Loucy (cell line): ENCODE results near the gene NTRK1.

Experiments
- H2AFZ ChIP-seq: fragments of 200-600 bp; sonication (generic); 2 replicates; pipeline ENCODE4 v1.6.0; 2016; ENCODE audit warnings: antibody characterized with exemption, mild to moderate bottlenecking, low read length, moderate library complexity
- H3F3A ChIP-seq: fragments of 200-600 bp; 2 replicates; pipeline ENCODE4 v1.6.0; 2016; ENCODE audit warnings: antibody characterized with exemption, low read depth, mild to moderate bottlenecking
- H3K27me3 ChIP-seq: fragments of 200-600 bp; sonication (generic); 2 replicates; pipeline ENCODE4 v1.6.1; 2014; ENCODE audit warnings: low read length, mild to moderate bottlenecking; ENCODE audit not compliant: insufficient read depth, poor library complexity, severe bottlenecking
- H3K36me3 ChIP-seq: fragments of 200-600 bp; sonication (generic); 2 replicates; pipeline ENCODE4 v1.6.1; 2016; ENCODE audit warnings: low read length; ENCODE audit not compliant: insufficient read depth
- H3K4me1 ChIP-seq: fragments of 200-600 bp; sonication (generic); 2 replicates; pipeline ENCODE4 v1.5.1; 2014; ENCODE audit warnings: low read length, mild to moderate bottlenecking; ENCODE audit not compliant: insufficient read depth, poor library complexity, severe bottlenecking
- H3K4me2 ChIP-seq: fragments of 200-600 bp; sonication (generic); 2 replicates; pipeline ENCODE4 v1.6.0; 2014; ENCODE audit warnings: antibody characterized with exemption, low read length, low read depth, mild to moderate bottlenecking; ENCODE audit not compliant: poor library complexity, severe bottlenecking
- H3K4me3 ChIP-seq: fragments of 200-600 bp; sonication (generic); 2 replicates; pipeline ENCODE4 v1.5.1; 2014; ENCODE audit warnings: low read length, mild to moderate bottlenecking, mixed read lengths; ENCODE audit not compliant: poor library complexity, severe bottlenecking
- H3K79me2 ChIP-seq: fragments of 200-600 bp; sonication (generic); 2 replicates; pipeline ENCODE4 v1.6.1; 2014; ENCODE audit warnings: low read length; ENCODE audit not compliant: insufficient read depth
- H3K9ac ChIP-seq: fragments of 200-600 bp; sonication (generic); 2 replicates; pipeline ENCODE4 v1.6.0; 2014; ENCODE audit warnings: mild to moderate bottlenecking, low read depth, low read length, moderate library complexity; ENCODE audit not compliant: poor library complexity, severe bottlenecking
- H3K9me2 ChIP-seq: fragments of 200-600 bp; sonication (generic); replicated peaks from 2 replicates; pipeline ENCODE4 v1.6.1; 2016; ENCODE audit warnings: low read depth, low read length, mixed read lengths
- H3K9me3 ChIP-seq: fragments of 200-600 bp; sonication (generic); 2 replicates; pipeline ENCODE4 v1.6.1; 2014; ENCODE audit warnings: mild to moderate bottlenecking, antibody characterized with exemption, low read length, low read depth; ENCODE audit not compliant: insufficient read depth
- H4K20me1 ChIP-seq: fragments of 200-600 bp; sonication (generic); 2 replicates; pipeline ENCODE4 v1.6.0; 2014; ENCODE audit warnings: antibody characterized with exemption, low read length, mild to moderate bottlenecking; ENCODE audit not compliant: insufficient read depth, poor library complexity, severe bottlenecking
- EZH2phosphoT487 ChIP-seq: fragments of 200-600 bp; IDR thresholded peaks from 2 replicates; pipeline ENCODE4 v1.6.1; 2018; ENCODE audit warnings: antibody characterized with exemption, mild to moderate bottlenecking, moderate library complexity, borderline replicate concordance
- TF ChIP-seq, protein P1 (sequence below): fragments of 200-600 bp; sonication (generic); conservative IDR thresholded peaks from 2 replicates; pipeline ENCODE4 v1.5.1; 2014; ENCODE audit warnings: mild to moderate bottlenecking, antibody characterized with exemption, low read length

Gene NTRK1

DNA sequence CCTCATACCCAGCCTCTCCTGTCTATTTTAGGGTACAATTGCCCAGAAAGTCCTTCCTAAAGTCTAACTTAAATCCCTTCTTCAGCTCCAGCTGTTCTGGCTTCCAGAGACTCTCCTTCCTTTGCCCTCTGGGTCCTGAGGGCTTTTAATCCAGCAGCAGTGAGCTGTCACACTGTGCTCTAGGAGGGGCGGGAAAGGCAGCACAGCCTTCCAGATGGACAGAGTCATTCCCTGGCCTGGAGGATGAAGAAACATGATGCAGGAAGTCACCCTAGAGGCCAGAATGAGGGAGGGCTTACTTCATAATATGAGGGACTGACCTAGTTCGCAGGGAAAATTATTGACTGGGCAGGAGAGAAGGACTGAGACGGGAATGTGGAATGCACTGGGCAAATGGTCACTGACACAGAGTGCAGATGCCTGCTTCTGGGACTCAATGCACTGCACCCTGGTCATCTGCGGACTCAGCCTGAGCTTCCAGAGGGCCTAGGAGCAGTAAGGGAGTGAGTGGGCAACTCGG lies 45.3 kb upstream of the NTRK1 start:
- H2AFZ ChIP-seq: no peak overlapping the region
- no peaks in the 10 kb centered on the region for H3K27me3 ChIP-seq
- H3K36me3 ChIP-seq: no peaks in the 10 kb centered on the region
- H3K9ac ChIP-seq: peak overlapping the region; percentile 73
- no peaks in the 10 kb centered on the region for H3K9me3 ChIP-seq
- peaks cover 23% of the 10 kb centered on the region; the same call in 1 of the 2 replicates for H3K79me2 ChIP-seq
- H3K4me3 ChIP-seq: peak overlapping the region; percentile 76
- peak overlapping the region; percentile 79 for H3K4me2 ChIP-seq
- no peaks in the 10 kb centered on the region for H3K9me2 ChIP-seq
- H3F3A ChIP-seq: no peaks in the 10 kb centered on the region
- TF ChIP-seq EZH2phosphoT487: no peak
- no peaks in the 10 kb centered on the region for H4K20me1 ChIP-seq
- H3K4me1 ChIP-seq: peaks cover 27% of the 10 kb centered on the region

DNA sequence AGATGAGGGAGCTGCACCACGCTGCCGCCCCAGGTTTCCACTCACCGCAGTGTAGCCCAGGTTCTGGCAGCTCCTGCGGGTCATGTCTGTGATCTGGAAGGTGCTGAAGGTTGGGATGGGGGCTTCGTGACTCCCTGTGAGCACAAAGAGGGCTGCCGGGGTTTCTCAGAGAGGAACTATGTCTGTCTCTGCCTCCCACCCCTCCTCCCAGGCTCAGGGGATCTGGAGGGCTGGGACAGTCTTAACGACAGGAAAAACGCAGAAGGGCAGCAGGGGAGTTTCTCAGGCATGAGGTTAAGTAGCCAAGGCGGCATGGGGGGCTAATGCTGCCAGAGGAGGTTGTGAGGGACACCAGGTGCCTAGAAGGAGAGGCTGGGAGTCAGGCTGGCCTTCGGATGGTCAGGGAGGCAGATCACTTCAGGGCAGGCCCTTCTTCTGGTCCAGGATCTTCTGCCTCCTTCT lies 44.7 kb upstream of the NTRK1 start:
- H3K9ac ChIP-seq: peak overlapping the region; percentile 73

DNA sequence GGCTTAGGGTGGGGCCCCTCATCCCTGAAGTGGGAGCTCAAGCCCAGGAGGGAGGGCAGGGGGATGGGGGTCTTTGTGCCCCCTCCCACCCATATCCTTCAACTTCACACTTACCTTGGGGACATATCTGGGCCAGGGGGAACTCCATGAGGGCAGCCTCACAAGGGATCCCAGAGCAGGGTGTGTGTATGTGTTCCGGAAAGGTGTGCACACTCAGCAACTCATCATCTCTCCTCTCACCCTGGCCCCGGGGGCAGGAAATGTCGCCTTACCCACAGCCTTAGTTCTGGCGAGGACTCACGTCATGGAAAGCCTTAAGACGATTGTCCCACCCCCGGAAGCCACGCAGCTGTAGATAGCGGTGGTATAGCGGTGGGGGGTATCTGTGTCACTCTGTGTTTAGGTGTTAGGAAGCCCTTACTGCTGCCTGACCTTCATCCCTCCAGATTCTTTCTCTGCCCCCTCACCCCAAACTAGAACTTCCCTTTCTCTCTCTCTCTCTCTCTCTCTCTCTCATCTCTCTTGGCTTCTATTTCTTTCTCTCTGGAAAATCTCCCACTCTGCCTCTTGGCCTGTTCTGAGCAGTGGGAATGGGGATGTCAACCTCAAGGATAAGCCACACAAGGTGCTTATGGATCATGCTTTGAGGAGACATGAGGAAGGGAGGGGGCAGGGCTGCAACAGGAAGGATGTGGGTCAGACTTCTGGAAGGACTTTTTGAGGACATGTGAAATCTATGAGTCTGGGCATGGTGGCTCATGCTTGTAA lies 43.9 kb upstream of the NTRK1 start, which contains the start of gene SH2D2A:
SH2D2A (minus strand) TSS at position 288 of the 768 bp plus-strand sequence; CDS start at position 148, 140 bp downstream.
- Histone ChIP-seq H3K4me2 (peak within 1 kb of the TSS; percentile 79), H3K27me3 (no peaks in the 10 kb centered on the region), H3K4me3 (peak within 1 kb of the TSS; percentile 76), H3K9me2 (no peaks in the 10 kb centered on the region), H3K4me1 (peaks cover 27% of the 10 kb centered on the region), H3K9ac (peak within 1 kb of the TSS; percentile 73), H3K9me3 (no peaks in the 10 kb centered on the region), H4K20me1 (no peaks in the 10 kb centered on the region), H3F3A (no peaks in the 10 kb centered on the region), H2AFZ (peak within 1 kb of the TSS; percentile 55), H3K36me3 (no peaks in the 10 kb centered on the region), H3K79me2 (peaks cover 23% of the 10 kb centered on the region; the same call in 1 of the 2 replicates)
- no peak for TF ChIP-seq EZH2phosphoT487
- TF ChIP-seq, protein P1, sequence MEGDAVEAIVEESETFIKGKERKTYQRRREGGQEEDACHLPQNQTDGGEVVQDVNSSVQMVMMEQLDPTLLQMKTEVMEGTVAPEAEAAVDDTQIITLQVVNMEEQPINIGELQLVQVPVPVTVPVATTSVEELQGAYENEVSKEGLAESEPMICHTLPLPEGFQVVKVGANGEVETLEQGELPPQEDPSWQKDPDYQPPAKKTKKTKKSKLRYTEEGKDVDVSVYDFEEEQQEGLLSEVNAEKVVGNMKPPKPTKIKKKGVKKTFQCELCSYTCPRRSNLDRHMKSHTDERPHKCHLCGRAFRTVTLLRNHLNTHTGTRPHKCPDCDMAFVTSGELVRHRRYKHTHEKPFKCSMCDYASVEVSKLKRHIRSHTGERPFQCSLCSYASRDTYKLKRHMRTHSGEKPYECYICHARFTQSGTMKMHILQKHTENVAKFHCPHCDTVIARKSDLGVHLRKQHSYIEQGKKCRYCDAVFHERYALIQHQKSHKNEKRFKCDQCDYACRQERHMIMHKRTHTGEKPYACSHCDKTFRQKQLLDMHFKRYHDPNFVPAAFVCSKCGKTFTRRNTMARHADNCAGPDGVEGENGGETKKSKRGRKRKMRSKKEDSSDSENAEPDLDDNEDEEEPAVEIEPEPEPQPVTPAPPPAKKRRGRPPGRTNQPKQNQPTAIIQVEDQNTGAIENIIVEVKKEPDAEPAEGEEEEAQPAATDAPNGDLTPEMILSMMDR: no peak

More for the DNA sequence above, 44.7 kb upstream of the NTRK1 start:
- Histone ChIP-seq H3K79me2 (peaks cover 23% of the 10 kb centered on the region; the same call in 1 of the 2 replicates), H3K4me3 (peak overlapping the region; percentile 76), H2AFZ (peak overlapping the region; percentile 55; the same call in 1 of the 2 replicates), H4K20me1 (no peaks in the 10 kb centered on the region), H3K4me2 (peak overlapping the region; percentile 79), H3K9me2 (no peaks in the 10 kb centered on the region), H3K9me3 (no peaks in the 10 kb centered on the region), H3F3A (no peaks in the 10 kb centered on the region), H3K27me3 (no peaks in the 10 kb centered on the region), H3K36me3 (no peaks in the 10 kb centered on the region), H3K4me1 (peaks cover 27% of the 10 kb centered on the region)
- TF ChIP-seq EZH2phosphoT487: no peak
- TF ChIP-seq, protein P1: no peak
